CD8-positive, alpha-beta memory T cell (primary cell): Measurements from ENCODE around the gene UBE3B. TPM values are rescaled to one million over a fixed set of nuclear protein-coding genes. Genes with fewer than 3 reads are reported as not detected.
A peak's percentile ranks its signal among the peaks of the same experiment; 100 is the strongest.

Source experiments
- CTCF ChIA-PET: fragments of 350-600 bp; sonication (Branson Sonifier 250); formaldehyde crosslinking; loops from one replicate; lab custom pipeline; 2021; ENCODE audit warnings: antibody characterized with exemption; lab: Charles Lee
- POLR2A ChIA-PET: fragments of 350-600 bp; sonication (Branson Sonifier 250); formaldehyde crosslinking; loops from one replicate; lab custom pipeline; 2021; ENCODE audit warnings: antibody characterized with exemption; lab: Charles Lee
- DNase-seq, 5 donors: peaks; one replicate each; pipeline versions ENCODE4 v3.0.0 to v3.0.0-alpha.2; 2020 to 2022; ENCODE audit warnings: mixed read lengths in 1 of 5
- H3K27ac ChIP-seq: one replicate; pipeline ENCODE4 v1.7.0; 2013; ENCODE audit warnings: low read depth, mild to moderate bottlenecking, low read length, moderate library complexity
- H3K27me3 ChIP-seq: 2 replicates; pipeline ENCODE4 v1.7.0; 2013; ENCODE audit warnings: low read length, mild to moderate bottlenecking; ENCODE audit not compliant: insufficient read depth, poor library complexity, severe bottlenecking
- H3K36me3 ChIP-seq: 2 replicates; pipeline ENCODE4 v1.7.0; 2013; ENCODE audit warnings: mild to moderate bottlenecking, low read length, moderate library complexity; ENCODE audit not compliant: insufficient read depth
- H3K4me1 ChIP-seq: 2 replicates; pipeline ENCODE4 v1.7.0; 2013; ENCODE audit warnings: mild to moderate bottlenecking, low read length, moderate library complexity; ENCODE audit not compliant: insufficient read depth
- H3K4me3 ChIP-seq: 2 replicates; pipeline ENCODE4 v1.7.0; 2013; ENCODE audit warnings: mild to moderate bottlenecking, low read length
- H3K9me3 ChIP-seq: 2 replicates; pipeline ENCODE4 v1.7.0; 2013; ENCODE audit warnings: mild to moderate bottlenecking, low read length
- H3K27ac Mint-ChIP-seq, 8 donors: one replicate each; pipeline ENCODE4 v1.8.0; 2020 to 2021; ENCODE audit warnings: mixed read lengths in 8 of 8, mild to moderate bottlenecking in 6 of 8, inconsistent platforms in 3 of 8, moderate library complexity in 3 of 8
- H3K27me3 Mint-ChIP-seq, 2 donors: one replicate each; pipeline ENCODE4 v1.8.0; 2020 to 2021; ENCODE audit warnings: mixed read lengths in 2 of 2, mild to moderate bottlenecking in 1 of 2, moderate library complexity in 1 of 2
- H3K36me3 Mint-ChIP-seq, 3 donors: one replicate each; pipeline ENCODE4 v1.8.0; 2020 to 2021; ENCODE audit warnings: mixed read lengths in 3 of 3, inconsistent platforms in 1 of 3, mild to moderate bottlenecking in 1 of 3
- H3K4me1 Mint-ChIP-seq, 3 donors: one replicate each; pipeline ENCODE4 v1.8.0; 2020 to 2021; ENCODE audit warnings: mixed read lengths in 3 of 3, inconsistent platforms in 1 of 3, mild to moderate bottlenecking in 1 of 3
- H3K4me3 Mint-ChIP-seq, 7 donors: one replicate each; pipeline ENCODE4 v1.8.0; 2020 to 2021; ENCODE audit warnings: mixed read lengths in 7 of 7, mild to moderate bottlenecking in 6 of 7, moderate library complexity in 4 of 7, inconsistent platforms in 2 of 7
- H3K9me3 Mint-ChIP-seq, 5 donors: one replicate each; pipeline ENCODE4 v1.8.0; 2020 to 2022; ENCODE audit warnings: mixed read lengths in 5 of 5, mild to moderate bottlenecking in 3 of 5, moderate library complexity in 2 of 5, inconsistent platforms in 1 of 5
- polyA plus RNA-seq: library from polyadenylated mRNA; unstranded; fragments of 300-500 nt; fragmentation: Illumina TruSeq; gene quantifications from one replicate; pipeline ENCODE4 v1.2.3, GENCODE V29; 2021
- total RNA-seq, 2 experiments: library from RNA; stranded (reverse); gene quantifications; one replicate each; pipeline ENCODE4 v1.2.3, GENCODE V29; 2021

UBE3B gene
- total and polyA plus RNA-seq, 3 experiments from 2014 or later, result 20.8 to 40.2 (median 38.3) TPM

DNA sequence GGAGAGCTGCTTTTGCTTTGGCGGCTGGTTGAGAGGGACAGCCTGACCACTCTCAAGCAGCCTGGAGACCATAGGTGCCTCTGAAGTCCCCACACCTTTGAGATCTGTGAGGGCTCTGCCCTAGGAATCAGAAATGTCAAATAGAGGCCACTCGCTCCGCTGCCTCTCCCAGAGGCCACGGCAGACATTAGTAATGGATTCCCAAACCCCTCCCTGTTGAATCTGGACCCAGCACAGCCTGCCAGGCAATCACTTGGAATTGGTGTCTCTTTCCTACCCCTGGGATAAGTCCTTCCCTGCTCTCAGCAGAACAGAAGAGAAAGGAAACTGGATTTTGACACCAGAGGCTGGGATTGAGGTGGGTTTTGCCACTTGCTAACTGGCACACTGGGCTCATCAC, 70.8 kb downstream of the UBE3B start:
- Histone ChIP-seq H3K27me3 (no peaks in the 10 kb centered on the region), H3K4me1 (peaks cover 11% of the 10 kb centered on the region), H3K9me3 (no peaks in the 10 kb centered on the region), H3K27ac (no peak overlapping the region), H3K4me3 (no peak overlapping the region), H3K36me3 (no peaks in the 10 kb centered on the region)
- H3K27ac Mint-ChIP-seq, result peak overlapping the region in 1 of 8 donors; percentile 54
- DNase-seq, result no peak
- H3K4me1 Mint-ChIP-seq, result peaks cover 11 to 19% (median 15%) of the 10 kb centered on the region in 3 donors
- ChIA-PET POLR2A (no interaction called here), CTCF (no interaction called here)
- no peaks in the 10 kb centered on the region for H3K9me3 Mint-ChIP-seq
- no peak overlapping the region for H3K4me3 Mint-ChIP-seq
- H3K36me3 Mint-ChIP-seq, result peaks cover 0 to 1% (median 0%) of the 10 kb centered on the region in 3 donors
- H3K27me3 Mint-ChIP-seq, result peaks cover 15 to 31% of the 10 kb centered on the region in 2 donors

- Mint-ChIP-seq H3K27ac (no peak overlapping the region), H3K27me3 (peaks cover 13 to 31% of the 10 kb centered on the region in 2 donors), H3K36me3 (no peaks in the 10 kb centered on the region), H3K4me1 (peaks cover 8 to 14% (median 9%) of the 10 kb centered on the region in 3 donors), H3K9me3 (no peaks in the 10 kb centered on the region), H3K4me3 (peak overlapping the region in 1 of 7 donors; percentile 13)
- ChIA-PET CTCF (interaction anchor here (0.8 to 1.0 kb wide), 2 partner anchors 15 to 117 kb away, joined by 3 read pairs; no protein-coding TSS in a partner anchor), POLR2A (no interaction called here)
- DNase-seq, result no peak
- Histone ChIP-seq H3K27ac (no peak overlapping the region), H3K9me3 (no peaks in the 10 kb centered on the region), H3K36me3 (no peaks in the 10 kb centered on the region), H3K4me1 (peaks cover 10% of the 10 kb centered on the region), H3K27me3 (no peaks in the 10 kb centered on the region), H3K4me3 (no peak overlapping the region)
Measured at GRCh38 chr12:109549613-109550270, 72.3 kb downstream of the UBE3B start.

DNA sequence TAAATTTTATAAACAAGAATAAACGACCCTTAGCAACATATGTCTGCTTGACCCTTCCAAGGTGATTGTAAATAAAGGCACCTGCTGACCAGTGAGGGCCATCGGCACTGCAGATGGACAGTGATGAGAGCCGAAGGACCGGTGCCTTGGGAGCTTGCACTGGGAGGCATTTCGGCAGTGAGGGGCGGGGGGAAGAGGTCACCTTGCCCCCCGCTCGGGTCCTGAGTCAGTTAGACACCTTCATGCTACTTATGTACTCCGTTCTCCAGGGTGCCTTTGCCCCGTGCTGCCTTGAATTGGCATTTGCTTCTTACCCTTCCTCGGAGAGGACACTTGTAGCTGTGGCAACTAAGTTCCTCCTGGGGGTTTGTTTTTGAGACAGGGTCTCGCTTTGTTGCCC, 72.8 kb downstream of the UBE3B start:
- Mint-ChIP-seq H3K9me3 (no peaks in the 10 kb centered on the region), H3K4me1 (peaks cover 3 to 9% (median 3%) of the 10 kb centered on the region in 3 donors), H3K27ac (peak overlapping the region in 1 of 8 donors; percentile 74), H3K36me3 (no peaks in the 10 kb centered on the region), H3K4me3 (no peak overlapping the region), H3K27me3 (peaks cover 13 to 31% of the 10 kb centered on the region in 2 donors)
- Histone ChIP-seq H3K36me3 (no peaks in the 10 kb centered on the region), H3K4me1 (peaks cover 5% of the 10 kb centered on the region), H3K4me3 (no peak overlapping the region), H3K9me3 (no peaks in the 10 kb centered on the region), H3K27ac (no peak overlapping the region), H3K27me3 (no peaks in the 10 kb centered on the region)
- CTCF ChIA-PET, result no interaction called here
- POLR2A ChIA-PET, result no interaction called here
- no peak for DNase-seq

GRCh38 chr12:109551108-109551507, 73.7 kb downstream of the UBE3B start:
- Mint-ChIP-seq H3K4me3 (no peak overlapping the region), H3K27ac (no peak overlapping the region), H3K27me3 (peaks cover 13 to 31% of the 10 kb centered on the region in 2 donors), H3K4me1 (peaks cover 0 to 7% (median 0%) of the 10 kb centered on the region in 3 donors), H3K9me3 (no peaks in the 10 kb centered on the region), H3K36me3 (no peaks in the 10 kb centered on the region)
- Histone ChIP-seq H3K4me3 (no peak overlapping the region), H3K27me3 (no peaks in the 10 kb centered on the region), H3K4me1 (no peaks in the 10 kb centered on the region), H3K9me3 (no peaks in the 10 kb centered on the region), H3K36me3 (no peaks in the 10 kb centered on the region), H3K27ac (no peak overlapping the region)
- ChIA-PET POLR2A (no interaction called here), CTCF (no interaction called here)
- DNase-seq, result no peak

DNA sequence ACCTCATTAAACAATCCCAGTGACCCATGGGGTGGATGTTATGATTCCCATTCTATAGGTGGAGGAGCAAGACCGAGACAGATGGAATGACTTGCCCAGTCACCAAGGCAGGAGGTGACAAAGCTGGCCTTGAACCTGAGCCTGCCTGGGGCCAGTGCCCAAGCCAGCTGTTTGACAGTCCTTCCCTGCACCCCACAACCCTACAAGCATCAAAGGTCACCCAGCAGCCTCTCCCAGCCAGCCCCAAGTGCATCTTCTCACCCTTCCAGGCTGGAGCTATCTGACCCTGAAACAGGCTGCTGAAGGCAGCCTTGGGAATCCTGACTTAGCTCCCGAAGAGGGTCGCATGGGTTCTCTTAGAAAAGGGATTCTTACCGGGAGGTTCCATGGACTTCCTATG, 75.5 kb downstream of the UBE3B start:
- Mint-ChIP-seq H3K36me3 (peaks cover 0 to 2% (median 0%) of the 10 kb centered on the region in 3 donors), H3K4me3 (no peak overlapping the region), H3K27me3 (peaks cover 5 to 18% of the 10 kb centered on the region in 2 donors), H3K4me1 (peaks cover 0 to 7% (median 0%) of the 10 kb centered on the region in 3 donors), H3K9me3 (no peaks in the 10 kb centered on the region), H3K27ac (peak overlapping the region in 1 of 8 donors; percentile 66)
- H3K4me3 ChIP-seq, result no peak overlapping the region
- no peaks in the 10 kb centered on the region for H3K36me3 ChIP-seq
- no peaks in the 10 kb centered on the region for H3K4me1 ChIP-seq
- ChIA-PET CTCF (no interaction called here), POLR2A (interaction anchor here (0.6 kb wide), 1 partner anchor 33 kb away, joined by 3 read pairs; no protein-coding TSS in a partner anchor)
- no peaks in the 10 kb centered on the region for H3K27me3 ChIP-seq
- H3K27ac ChIP-seq, result no peak overlapping the region
- no peaks in the 10 kb centered on the region for H3K9me3 ChIP-seq
- no peak for DNase-seq

GRCh38 chr12:109553483-109553882, 76.0 kb downstream of the UBE3B start:
- ChIA-PET CTCF (no interaction called here), POLR2A (no interaction called here)
- no peaks in the 10 kb centered on the region for H3K27me3 ChIP-seq
- Mint-ChIP-seq H3K27ac (peak overlapping the region in 2 of 8 donors; percentile 66 to 68), H3K4me1 (peaks cover 0 to 7% (median 0%) of the 10 kb centered on the region in 3 donors), H3K4me3 (no peak overlapping the region), H3K9me3 (no peaks in the 10 kb centered on the region), H3K36me3 (peaks cover 0 to 2% (median 0%) of the 10 kb centered on the region in 3 donors), H3K27me3 (peaks cover 5 to 13% of the 10 kb centered on the region in 2 donors)
- no peak overlapping the region for H3K4me3 ChIP-seq
- no peak overlapping the region for H3K27ac ChIP-seq
- DNase-seq, result no peak
- H3K4me1 ChIP-seq, result no peaks in the 10 kb centered on the region
- H3K36me3 ChIP-seq, result no peaks in the 10 kb centered on the region
- H3K9me3 ChIP-seq, result no peaks in the 10 kb centered on the region

- Histone ChIP-seq H3K27me3 (no peaks in the 10 kb centered on the region), H3K4me1 (no peaks in the 10 kb centered on the region), H3K9me3 (no peaks in the 10 kb centered on the region), H3K27ac (no peak overlapping the region), H3K36me3 (no peaks in the 10 kb centered on the region), H3K4me3 (no peak overlapping the region)
- Mint-ChIP-seq H3K4me1 (peaks cover 0 to 5% (median 0%) of the 10 kb centered on the region in 3 donors), H3K4me3 (no peak overlapping the region), H3K36me3 (peaks cover 0 to 2% (median 0%) of the 10 kb centered on the region in 3 donors), H3K27me3 (peaks cover 5 to 8% of the 10 kb centered on the region in 2 donors), H3K27ac (peak overlapping the region in 1 of 8 donors; percentile 38), H3K9me3 (no peaks in the 10 kb centered on the region)
- no peak for DNase-seq
- ChIA-PET POLR2A (no interaction called here), CTCF (no interaction called here)
Measured at GRCh38 chr12:109553906-109554500, 76.6 kb downstream of the UBE3B start.

GRCh38 chr12:109554761-109555160, 77.3 kb downstream of the UBE3B start:
- peaks cover under 1 to 3% of the 10 kb centered on the region in 2 donors for H3K27me3 Mint-ChIP-seq
- Histone ChIP-seq H3K4me3 (no peak overlapping the region), H3K9me3 (no peaks in the 10 kb centered on the region), H3K4me1 (no peaks in the 10 kb centered on the region), H3K27ac (no peak overlapping the region), H3K27me3 (no peaks in the 10 kb centered on the region), H3K36me3 (no peaks in the 10 kb centered on the region)
- H3K4me1 Mint-ChIP-seq, result peaks cover 0 to 4% (median 0%) of the 10 kb centered on the region in 3 donors
- POLR2A ChIA-PET, result interaction anchor here (0.6 kb wide), 1 partner anchor 18 kb away, joined by 7 read pairs; no protein-coding TSS in a partner anchor
- H3K9me3 Mint-ChIP-seq, result no peaks in the 10 kb centered on the region
- no peak overlapping the region for H3K4me3 Mint-ChIP-seq
- H3K36me3 Mint-ChIP-seq, result peaks cover 0 to 2% (median 0%) of the 10 kb centered on the region in 3 donors
- H3K27ac Mint-ChIP-seq, result no peak overlapping the region
- no peak for DNase-seq
- CTCF ChIA-PET, result interaction anchor here (1.1 kb wide), 1 partner anchor 17 kb away, joined by 3 read pairs; no protein-coding TSS in a partner anchor
